GM12891 (cell line): ENCODE measurements around the gene GDF10.

ENCODE experiments used
- DNase-seq: peaks from one replicate; pipeline ENCODE4 v3.0.0; 2011; ENCODE audit warnings: low spot score; ENCODE audit not compliant: insufficient read length
- FAIRE-seq: peaks from 2 replicates; lab custom pipeline; 2011; peaks lifted over from hg19 to GRCh38; lab: Jason Lieb, UNC
- PAX5 ChIP-seq: IDR thresholded peaks from 2 replicates; pipeline ENCODE4 v1.6.1; 2011; ENCODE audit warnings: low read length, moderate library complexity, mild to moderate bottlenecking; ENCODE audit not compliant: insufficient read depth, severe bottlenecking
- POLR2A ChIP-seq: IDR thresholded peaks from 2 replicates; pipeline ENCODE4 v1.6.1; 2011; ENCODE audit warnings: low read depth, low read length, control low read depth
- POLR2AphosphoS5 ChIP-seq: IDR thresholded peaks from 2 replicates; pipeline ENCODE4 v1.6.1; 2011; ENCODE audit warnings: low read depth, low read length, control low read depth
- POU2F2 ChIP-seq: IDR thresholded peaks from 2 replicates; pipeline ENCODE4 v1.6.1; 2011; ENCODE audit warnings: low read depth, mild to moderate bottlenecking, control low read depth, low read length, moderate library complexity
- SPI1 ChIP-seq: IDR thresholded peaks from 2 replicates; pipeline ENCODE4 v1.6.1; 2011; ENCODE audit warnings: low read depth, low read length, control low read depth
- TAF1 ChIP-seq: IDR thresholded peaks from 2 replicates; pipeline ENCODE4 v1.6.1; 2011; ENCODE audit warnings: low read depth, low read length, control low read depth

The GDF10 gene

DNA sequence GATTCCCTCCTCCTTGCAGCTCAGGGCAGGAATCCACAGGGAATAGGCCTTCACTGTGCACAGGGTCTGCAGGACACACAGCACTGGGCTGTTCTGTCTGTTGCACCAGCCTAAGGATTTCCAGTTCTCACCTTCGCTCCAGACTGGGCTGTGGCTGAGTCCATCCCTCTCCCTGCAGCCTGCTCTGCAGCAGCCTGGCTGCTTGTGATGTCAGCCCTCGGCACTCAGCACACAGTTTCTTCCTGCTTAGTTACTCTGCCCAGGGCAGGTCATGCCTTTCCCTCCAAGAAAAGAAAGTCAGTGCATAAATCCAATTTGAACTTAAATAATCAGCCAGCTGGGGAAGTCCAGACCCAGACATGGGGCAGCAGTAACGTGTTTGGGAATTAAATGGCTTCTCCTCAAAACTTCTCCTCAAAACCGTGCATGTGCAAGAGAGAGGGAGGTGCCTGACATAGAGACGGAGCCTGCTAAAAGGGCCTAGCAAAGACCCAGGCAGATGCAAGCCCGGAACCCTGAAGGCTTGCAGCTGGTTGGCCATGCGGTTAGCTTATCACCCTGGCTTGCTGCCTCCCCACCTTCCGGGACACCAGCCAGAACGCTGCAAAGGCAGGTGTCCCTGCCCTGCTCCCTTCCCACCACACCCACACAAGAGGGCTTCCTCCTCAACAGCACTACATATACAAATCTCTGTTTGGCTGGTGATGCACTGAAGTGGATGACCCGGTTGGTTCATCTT is 11.4 kb downstream of the GDF10 start:
- FAIRE-seq (no peak), DNase-seq (no peak)
- TF ChIP-seq POLR2A (no peak), SPI1 (no peak), POLR2AphosphoS5 (no peak), TAF1 (no peak), POU2F2 (no peak), PAX5 (no peak)

DNA sequence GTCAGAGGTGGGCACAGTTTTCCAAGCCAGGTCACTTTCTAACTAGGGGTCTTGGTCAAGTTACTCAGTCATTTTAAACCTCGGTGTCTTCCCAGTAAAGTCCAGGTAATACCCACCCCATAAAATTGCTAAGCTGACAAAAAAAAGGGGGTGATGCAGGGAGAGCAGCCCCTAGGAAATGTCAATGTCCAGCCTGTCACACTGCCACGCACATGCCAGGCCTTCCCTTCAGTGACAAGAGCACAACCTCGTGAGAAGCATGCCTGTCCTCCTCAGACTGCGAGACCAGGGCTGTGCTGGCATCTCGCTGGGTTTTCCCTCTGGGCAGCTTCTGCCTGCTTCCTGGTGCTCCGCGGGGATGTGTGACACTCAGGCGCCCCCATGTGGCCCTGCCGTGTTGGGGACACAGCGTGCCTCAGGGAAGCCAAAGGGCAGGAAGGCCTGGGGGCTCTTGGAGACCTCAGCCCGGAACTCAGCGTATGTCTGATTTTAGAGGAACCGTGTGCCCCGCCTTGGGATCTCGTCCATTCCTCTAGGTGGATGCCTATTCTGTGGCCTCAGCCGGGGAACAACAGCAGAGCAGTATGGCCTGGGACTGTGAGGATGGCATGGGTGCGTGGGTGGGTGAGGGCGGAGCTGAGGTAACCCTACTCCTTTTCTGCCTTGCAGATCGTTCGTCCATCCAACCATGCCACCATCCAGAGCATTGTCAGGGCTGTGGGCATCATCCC is 12.1 kb downstream of the GDF10 start:
- TF ChIP-seq TAF1 (no peak), POLR2AphosphoS5 (no peak), SPI1 (no peak), POLR2A (no peak), PAX5 (no peak), POU2F2 (no peak)

DNA sequence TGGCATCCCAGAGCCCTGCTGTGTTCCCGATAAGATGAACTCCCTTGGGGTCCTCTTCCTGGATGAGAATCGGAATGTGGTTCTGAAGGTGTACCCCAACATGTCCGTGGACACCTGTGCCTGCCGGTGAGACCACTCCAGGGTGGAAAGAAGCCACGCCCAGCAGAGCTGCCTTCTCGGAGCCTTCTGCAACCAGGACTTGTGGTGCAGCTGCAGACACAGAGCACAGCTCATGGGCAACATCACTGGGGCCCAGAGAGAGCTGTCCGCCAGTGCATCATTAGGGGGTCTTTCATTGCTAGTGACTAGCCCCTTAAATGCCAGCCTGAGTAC is 12.6 kb downstream of the GDF10 start:
- no peak for FAIRE-seq
- DNase-seq = no peak
- TF ChIP-seq SPI1 (no peak), POLR2AphosphoS5 (no peak), TAF1 (no peak), POU2F2 (no peak), POLR2A (no peak), PAX5 (no peak)

More for the DNA sequence above, 12.1 kb downstream of the GDF10 start:
- FAIRE-seq (no peak), DNase-seq (peak; percentile 75)

DNA sequence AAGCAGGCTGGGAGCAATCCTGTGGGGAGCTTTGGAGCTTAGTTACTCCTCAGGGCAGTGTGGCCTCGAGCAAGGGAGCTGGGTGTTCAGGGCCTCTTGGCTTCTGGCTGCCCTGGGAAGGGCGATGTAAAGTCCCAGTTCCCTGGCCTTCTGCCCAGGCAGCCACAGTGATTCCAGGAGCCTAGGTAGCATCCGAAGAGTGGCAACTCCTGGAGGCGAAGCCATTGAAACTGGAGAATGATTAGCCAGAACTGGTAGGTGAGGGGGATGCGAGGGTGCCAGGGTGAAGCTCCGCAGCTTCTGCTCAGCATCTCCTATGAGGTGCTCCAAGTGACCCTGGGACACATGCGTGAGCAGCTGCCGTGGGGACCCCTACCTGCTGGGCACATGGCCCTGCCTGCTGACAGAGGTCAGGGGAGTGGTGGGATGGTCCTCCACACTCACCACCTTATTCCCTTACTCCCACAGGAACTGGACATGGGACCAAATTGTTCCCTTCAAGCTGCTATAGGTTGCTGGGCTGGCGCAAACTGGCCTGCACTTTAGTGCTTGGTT is 14.5 kb downstream of the GDF10 start:
- DNase-seq (no peak), FAIRE-seq (no peak)
- TF ChIP-seq TAF1 = no peak
- no peak for TF ChIP-seq PAX5
- no peak for TF ChIP-seq SPI1
- TF ChIP-seq POLR2A = no peak
- TF ChIP-seq POLR2AphosphoS5 = no peak
- TF ChIP-seq POU2F2 = no peak

DNA sequence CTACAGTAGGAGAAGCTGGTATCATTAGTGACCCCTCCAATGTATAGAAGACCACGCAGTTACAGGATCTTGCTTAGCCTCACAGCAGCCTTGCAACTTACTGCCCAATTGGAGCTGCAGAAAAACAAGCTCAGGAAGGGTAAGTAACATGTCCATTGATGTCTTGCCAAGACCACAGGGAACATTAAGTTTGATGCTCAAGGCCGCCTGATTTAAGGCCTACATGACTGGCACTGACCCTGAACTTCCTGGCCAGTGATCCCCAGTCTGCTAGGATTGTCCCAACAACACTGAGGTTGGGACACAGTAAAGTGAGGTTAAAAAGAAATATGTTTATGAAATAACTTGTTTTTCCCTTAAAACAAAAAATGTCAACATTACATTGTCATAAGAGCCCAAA is 15.4 kb downstream of the GDF10 start:
- FAIRE-seq = no peak

DNA sequence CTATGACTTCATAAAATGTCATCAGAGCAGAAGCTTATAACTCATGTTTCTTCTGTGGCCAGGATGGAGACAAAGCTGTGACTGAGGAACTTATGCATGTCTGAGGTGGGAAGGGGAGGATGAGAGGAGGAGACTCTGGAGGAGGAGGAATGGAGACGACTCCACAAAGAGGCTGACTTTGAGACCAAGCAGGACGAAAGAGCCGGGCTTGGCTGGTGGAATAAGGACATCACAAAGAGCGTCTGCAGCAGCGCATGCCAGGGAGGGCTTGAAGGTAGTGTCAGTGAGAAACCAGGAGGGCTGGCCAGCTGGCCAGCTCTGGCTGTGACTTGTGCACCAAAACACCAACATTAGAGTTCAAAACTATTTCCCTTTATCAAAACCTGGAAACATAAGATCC is 16.1 kb downstream of the GDF10 start:
- no peak for TF ChIP-seq TAF1
- no peak for TF ChIP-seq POU2F2
- TF ChIP-seq SPI1 = no peak
- TF ChIP-seq PAX5 = no peak
- TF ChIP-seq POLR2AphosphoS5 = no peak
- TF ChIP-seq POLR2A = no peak
- no peak for DNase-seq
- FAIRE-seq = no peak

More for the DNA sequence above, 15.4 kb downstream of the GDF10 start:
- no peak for DNase-seq
- TF ChIP-seq POLR2A = no peak
- TF ChIP-seq PAX5 = no peak

DNA sequence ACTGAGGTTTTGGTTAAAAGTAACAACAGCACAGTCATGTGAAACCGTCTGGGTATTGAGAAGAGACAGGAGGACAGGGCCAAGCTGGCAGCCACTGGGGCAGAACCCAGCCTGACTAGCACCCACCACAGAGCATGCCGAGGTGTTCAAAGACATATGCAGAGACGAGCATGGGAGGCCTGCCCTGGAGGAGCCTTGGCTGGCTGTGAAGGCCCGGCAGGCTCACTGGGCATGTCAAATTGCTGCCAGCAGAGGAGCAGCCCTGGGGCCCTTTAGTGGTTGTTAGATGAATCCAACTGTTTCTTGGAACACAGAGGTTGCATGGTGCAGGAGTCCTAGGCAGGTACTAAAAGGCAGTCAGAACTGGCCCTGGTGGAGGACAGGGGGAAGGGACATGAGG is 17.3 kb downstream of the GDF10 start:
- DNase-seq = no peak
- FAIRE-seq = no peak
- TF ChIP-seq TAF1 (no peak), POLR2A (no peak), SPI1 (no peak), PAX5 (no peak), POLR2AphosphoS5 (no peak), POU2F2 (no peak)

DNA sequence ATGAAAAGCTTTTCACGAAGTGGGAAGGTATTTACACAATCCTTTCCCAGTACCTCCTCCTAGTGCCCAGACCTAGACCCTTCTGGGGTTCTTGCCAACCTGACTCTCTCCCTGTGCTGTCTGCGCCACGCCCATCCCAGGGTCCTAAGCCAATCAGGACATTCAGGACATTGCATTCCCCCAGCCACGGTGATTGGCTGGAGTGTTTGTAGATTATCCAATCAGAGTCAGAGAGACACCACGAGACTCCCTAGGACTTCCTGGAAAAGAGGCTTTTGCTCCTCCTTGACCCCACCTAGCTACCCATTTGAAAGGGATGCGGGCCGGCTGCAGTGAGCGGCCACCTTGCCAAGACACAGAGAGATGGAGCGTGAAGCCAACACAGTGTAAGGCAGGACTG is 18.7 kb downstream of the GDF10 start:
- no peak for FAIRE-seq
- TF ChIP-seq TAF1 (no peak), PAX5 (no peak), POLR2AphosphoS5 (no peak), POLR2A (no peak), SPI1 (no peak), POU2F2 (no peak)
- DNase-seq = no peak

DNA sequence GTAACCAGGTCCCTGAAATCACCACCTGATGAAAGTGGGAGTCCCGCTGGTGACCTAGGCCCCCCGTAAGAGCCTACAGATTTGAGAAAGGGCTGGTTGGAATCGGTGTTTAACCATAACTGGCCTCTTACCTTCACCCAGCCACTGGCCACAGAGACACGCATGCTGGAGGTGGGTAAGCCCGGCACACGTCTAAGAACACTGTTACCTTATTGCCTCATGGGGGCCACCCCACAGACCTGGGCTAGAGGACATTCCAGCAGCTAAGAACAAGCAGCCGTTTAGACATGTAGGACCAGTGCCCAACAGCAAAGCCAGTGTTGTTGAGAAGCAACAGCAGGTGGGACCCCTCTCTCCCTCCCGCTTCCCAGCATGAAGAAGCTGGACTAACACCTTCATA is 19.8 kb downstream of the GDF10 start:
- FAIRE-seq (no peak), DNase-seq (no peak)
- TF ChIP-seq POLR2A (no peak), POLR2AphosphoS5 (no peak), PAX5 (no peak), POU2F2 (no peak), SPI1 (no peak), TAF1 (no peak)

DNA sequence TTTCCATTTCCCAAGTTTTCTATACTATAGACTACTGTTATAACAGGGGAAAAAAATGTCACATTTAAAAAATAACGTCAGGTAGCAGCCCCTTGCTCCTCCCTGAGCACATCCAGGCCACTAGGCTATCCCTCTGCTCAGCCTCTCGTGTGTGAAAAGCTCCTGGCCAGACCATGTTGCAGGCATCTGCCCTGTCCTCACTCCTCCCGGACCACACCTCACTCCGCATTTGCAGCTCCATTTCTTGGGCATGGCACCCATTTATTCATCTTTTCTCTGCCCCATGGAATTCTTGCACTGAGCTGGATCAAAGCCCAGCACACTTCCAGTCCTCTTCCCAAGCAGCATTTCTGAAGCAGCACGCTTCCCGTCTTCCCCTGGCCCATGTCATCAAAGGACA is 20.8 kb downstream of the GDF10 start:
- no peak for FAIRE-seq
- TF ChIP-seq TAF1 (no peak), POU2F2 (no peak), SPI1 (no peak), POLR2AphosphoS5 (no peak), PAX5 (no peak), POLR2A (no peak)
- no peak for DNase-seq
